Omental fat pad (tissue), 4 donors: Measurements from ENCODE around the gene VCP. TPM values are rescaled to one million over a fixed set of nuclear protein-coding genes. Genes with fewer than 3 reads are reported as not detected.

Experiments used
- ATAC-seq: fragments of 150-250 bp; one replicate; pipeline ENCODE4 v1.9.1; 2016; ENCODE audit warnings: mild to moderate bottlenecking, moderate library complexity; ENCODE audit not compliant: low FRiP score
- DNase-seq: peaks from one replicate; pipeline ENCODE4 v3.0.0-alpha.2; 2019; ENCODE audit warnings: low spot score
- CTCF ChIP-seq, 3 donors: fragments of 450-650 bp; IDR thresholded peaks; one replicate each; pipeline ENCODE4 v1.5.1; 2016 to 2017; ENCODE audit warnings: antibody characterized with exemption in 3 of 3, mild to moderate bottlenecking in 3 of 3, moderate library complexity in 2 of 3
- total RNA-seq, 4 donors: library from RNA; depleted of rRNA; stranded (reverse); fragments of >200 nt; gene quantifications; one replicate each; pipeline ENCODE4 v1.1.0, GENCODE V29; 2016

Gene VCP
- total RNA-seq, 4 donors from 2014 or later, result 175 to 317 (median 207) TPM

GRCh38 chr9:35085078-35085477 is 12.7 kb upstream of the VCP start:
- no peak for TF ChIP-seq CTCF (IDR thresholded peaks at IDR 0.05)
- ATAC-seq (no peak), DNase-seq (no peak)

GRCh38 chr9:35079426-35080341 is 7.3 kb upstream of the VCP start, which contains the start of gene FANCG:
Gene FANCG (minus strand): TSS chr9:35079942. CDS start chr9:35079524, 418 bp downstream.
- ATAC-seq, result peak; percentile 98
- peak; percentile 60 for DNase-seq
- no peak for TF ChIP-seq CTCF (IDR thresholded peaks at IDR 0.05)

- TF ChIP-seq CTCF (IDR thresholded peaks at IDR 0.05), result no peak
- DNase-seq, result no peak
- no peak for ATAC-seq
Observed at GRCh38 chr9:35079041-35079425, 6.6 kb upstream of the VCP start.

- DNase-seq (no peak), ATAC-seq (no peak)
- TF ChIP-seq CTCF (IDR thresholded peaks at IDR 0.05), result no peak
Observed at GRCh38 chr9:35078066-35078465, 5.6 kb upstream of the VCP start.

DNA sequence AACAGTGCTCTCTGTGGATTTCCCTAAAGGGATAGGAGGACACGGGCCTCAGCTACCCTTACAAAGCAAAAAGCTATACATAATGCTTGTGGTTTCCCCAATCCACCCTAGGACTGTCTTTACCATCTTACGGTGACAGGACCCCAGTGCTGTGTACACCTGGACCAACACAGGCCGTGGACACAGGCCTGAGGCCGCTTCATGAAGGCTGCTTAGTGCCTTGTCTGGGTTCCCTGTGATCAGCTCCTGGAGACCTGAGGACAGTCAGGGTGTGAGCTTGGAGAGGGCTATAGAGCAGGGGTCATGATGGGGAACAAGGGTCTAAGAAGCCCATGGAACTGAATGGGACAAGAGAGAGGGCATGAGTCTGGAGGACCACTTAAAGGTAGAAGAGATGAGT is 4.4 kb upstream of the VCP start:
- ATAC-seq (no peak), DNase-seq (no peak)
- no peak for TF ChIP-seq CTCF (IDR thresholded peaks at IDR 0.05)

DNA sequence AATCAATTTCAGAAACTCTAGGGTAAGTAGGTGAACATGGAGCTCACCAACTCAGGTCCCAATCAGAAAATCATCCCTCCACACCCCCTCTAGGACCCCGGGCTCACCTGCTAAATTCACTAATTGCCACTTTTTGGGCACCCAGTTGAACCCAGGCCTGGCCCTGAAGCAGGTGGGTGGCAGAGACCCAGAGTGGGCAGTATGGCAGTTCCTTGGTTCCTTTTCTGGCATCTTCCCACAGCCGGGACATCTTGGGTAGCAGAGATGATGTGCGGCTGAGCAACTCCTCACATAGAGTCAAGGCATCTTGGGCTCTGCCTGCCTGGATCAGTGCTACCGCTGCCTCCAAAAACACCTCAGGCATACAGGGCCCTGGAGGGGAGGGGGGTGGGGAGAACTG is 2.9 kb upstream of the VCP start:
- DNase-seq (no peak), ATAC-seq (no peak)
- no peak for TF ChIP-seq CTCF (IDR thresholded peaks at IDR 0.05)

- DNase-seq (no peak), ATAC-seq (no peak)
- TF ChIP-seq CTCF (IDR thresholded peaks at IDR 0.05), result no peak
Observed at GRCh38 chr9:35074791-35075190, 2.4 kb upstream of the VCP start.
